GM12878 (cell line): ENCODE results near the gene NOTCH1. TPM values are rescaled to one million over a fixed set of nuclear protein-coding genes. Genes with fewer than 3 reads are reported as not detected.

Experiments used
- ATAC-seq: fragments of 200-7000 bp; cut with Tn5 transposase; 3 replicates; pipeline ENCODE4 v1.9.1; 2020; ENCODE audit warnings: mild to moderate bottlenecking, moderate library complexity
- BruUV-seq: library from RNA; stranded (reverse); fragments of 400-500 nt; replicated peaks from 2 replicates; lab custom pipeline; 2021; lab: Mats Ljungman, UMichigan
- CTCF ChIA-PET: fragments of 300-600 bp; sonication (Branson Sonifier 250); formaldehyde crosslinking; extraction: SDS; loops from one replicate; lab custom pipeline; 2021; ENCODE audit warnings: inconsistent platforms; lab: Yijun Ruan, JAX
- POLR2A ChIA-PET: fragments of 350-600 bp; formaldehyde crosslinking; extraction: SDS; loops from one replicate; lab custom pipeline; 2021; ENCODE audit warnings: inconsistent platforms; lab: Charles Lee
- RAD21 ChIA-PET: fragments of 300-600 bp; sonication (Branson Sonifier 250); formaldehyde crosslinking; loops from one replicate; lab custom pipeline; 2023; ENCODE audit warnings: antibody characterized with exemption; ENCODE audit not compliant: unreplicated experiment; lab: Charles Lee
- SMC1A ChIA-PET: fragments of 300-600 bp; sonication (Branson Sonifier 250); formaldehyde crosslinking; loops from one replicate; lab custom pipeline; 2023; ENCODE audit not compliant: unreplicated experiment, uncharacterized antibody; lab: Charles Lee
- DNase-seq: peaks from one replicate; pipeline ENCODE4 v3.0.0-alpha.2; 2011; ENCODE audit warnings: low read depth, low spot score
- FAIRE-seq: peaks from 3 replicates; lab custom pipeline; 2011; peaks lifted over from hg19 to GRCh38; lab: Jason Lieb, UNC
- H2AFZ ChIP-seq: 2 replicates; pipeline ENCODE4 v1.6.0; 2011; ENCODE audit warnings: low read depth, low read length, control low read depth; ENCODE audit not compliant: control insufficient read depth
- H3K27ac ChIP-seq: 2 replicates; pipeline ENCODE4 v1.5.1; 2011; ENCODE audit warnings: control low read depth; ENCODE audit not compliant: control insufficient read depth, insufficient read depth
- H3K27me3 ChIP-seq, 2 experiments: replicated peaks in 1 of 2; 2 replicates each; pipeline versions ENCODE4 v1.6.0 to v1.6.1; 2011; ENCODE audit warnings: low read length in 1 of 2; ENCODE audit not compliant: control insufficient read depth in 2 of 2, insufficient read depth in 2 of 2
- H3K36me3 ChIP-seq, 2 experiments: 2 replicates each; pipeline ENCODE4 v1.5.1; 2011; ENCODE audit warnings: low read length in 1 of 2; ENCODE audit not compliant: control insufficient read depth in 2 of 2, insufficient read depth in 2 of 2
- H3K4me1 ChIP-seq: 2 replicates; pipeline ENCODE4 v1.6.1; 2011; ENCODE audit warnings: mild to moderate bottlenecking, low read length, moderate library complexity, mixed read lengths; ENCODE audit not compliant: control insufficient read depth, insufficient read depth
- H3K4me2 ChIP-seq: 2 replicates; pipeline ENCODE4 v1.6.0; 2011; ENCODE audit warnings: control low read depth; ENCODE audit not compliant: control insufficient read depth, insufficient read depth
- H3K4me3 ChIP-seq: fragments of 200-600 bp; sonication (generic); 2 replicates; pipeline ENCODE4 v1.5.1; 2016
- H3K79me2 ChIP-seq: 2 replicates; pipeline ENCODE4 v1.6.0; 2011; ENCODE audit warnings: low read length; ENCODE audit not compliant: control insufficient read depth, insufficient read depth
- H3K9ac ChIP-seq: 2 replicates; pipeline ENCODE4 v1.8.0; 2011; ENCODE audit warnings: low read length, control low read depth, mixed read lengths; ENCODE audit not compliant: control insufficient read depth, insufficient read depth
- H3K9me3 ChIP-seq: replicated peaks from 3 replicates; pipeline ENCODE4 v1.5.1; 2011; ENCODE audit warnings: mild to moderate bottlenecking, low read length; ENCODE audit not compliant: control insufficient read depth, insufficient read depth
- H4K20me1 ChIP-seq: 2 replicates; pipeline ENCODE4 v1.6.0; 2011; ENCODE audit not compliant: control insufficient read depth, insufficient read depth
- CREB1 ChIP-seq: IDR thresholded peaks from 2 replicates; pipeline ENCODE4 v1.6.1; 2012; ENCODE audit warnings: low read depth, mild to moderate bottlenecking, inconsistent platforms
- LARP7 ChIP-seq: fragments of 450-650 bp; IDR thresholded peaks from 2 replicates; pipeline ENCODE4 v1.6.1; 2017; ENCODE audit warnings: mild to moderate bottlenecking
- MAX ChIP-seq: IDR thresholded peaks from 2 replicates; pipeline ENCODE4 v1.6.1; 2012; ENCODE audit warnings: low read depth, low read length, improper control_type of control experiment
- ZNF687 ChIP-seq: fragments of 450-650 bp; IDR thresholded peaks from 2 replicates; pipeline ENCODE4 v1.6.1; 2017; ENCODE audit warnings: mild to moderate bottlenecking, moderate library complexity
- WGBS: methylation state at CpG from one replicate; pipeline ENCODE4 v1.1.6; 2016; ENCODE audit warnings: low lambda C conversion rate; ENCODE audit not compliant: insufficient replicate concordance, insufficient coverage; ENCODE audit errors: missing lambda C conversion rate; 5-methylcytosine and 5-hydroxymethylcytosine counted together
- in situ Hi-C: fragments of 300-500 bp; cut with MboI; formaldehyde crosslinking; loops from 9 replicates; pipeline ENCODE4 v1.14.3; 2018; ENCODE audit warnings: mixed read lengths
- intact Hi-C: fragments of 100-400 bp; cut with micrococcal nuclease; formaldehyde crosslinking; loops from one replicate; pipeline ENCODE4 v1.14.2; 2022; ENCODE audit not compliant: unreplicated experiment
- polyA plus RNA-seq, 11 experiments: library from polyadenylated mRNA; depleted of rRNA in 4 of 11; unstranded in 6 of 11; stranded (reverse) in 5 of 11; fragments of >200 nt; fragmentation: Nextera tagmentation in 4 of 11; fragmentation: Illumina TruSeq in 1 of 11; extraction: Ambion mirVana in 4 of 11; extraction: Trizol in 1 of 11; gene quantifications; 1 replicate in 1 of 11; 2 replicates in 10 of 11; pipeline versions ENCODE4 v1.2.1 to v1.2.3, GENCODE V29; 2011 to 2016; ENCODE audit warnings: inconsistent platforms in 2 of 11, missing spikeins in 2 of 11, low read depth in 1 of 11
- total RNA-seq, 4 experiments: library from RNA; depleted of rRNA in 3 of 4; stranded (reverse); fragments of >200 nt in 3 of 4; fragmentation: Illumina TruSeq in 1 of 4; extraction: Trizol in 1 of 4; gene quantifications; 2 replicates each; pipeline versions ENCODE4 v1.2.1 to v1.2.3, GENCODE V29; 2013 to 2021
- TF ChIP-seq, protein P1 (sequence below): IDR thresholded peaks from 2 replicates; pipeline ENCODE4 v1.6.1; 2012; ENCODE audit warnings: low read depth, low read length, improper control_type of control experiment

The NOTCH1 gene
- total and polyA plus RNA-seq, 10 of the 15 experiments (the other 5 are each of a cell fraction or from before 2014, with no cell fraction given), result 0.02 to 40.0 (median 3.7) TPM

DNA sequence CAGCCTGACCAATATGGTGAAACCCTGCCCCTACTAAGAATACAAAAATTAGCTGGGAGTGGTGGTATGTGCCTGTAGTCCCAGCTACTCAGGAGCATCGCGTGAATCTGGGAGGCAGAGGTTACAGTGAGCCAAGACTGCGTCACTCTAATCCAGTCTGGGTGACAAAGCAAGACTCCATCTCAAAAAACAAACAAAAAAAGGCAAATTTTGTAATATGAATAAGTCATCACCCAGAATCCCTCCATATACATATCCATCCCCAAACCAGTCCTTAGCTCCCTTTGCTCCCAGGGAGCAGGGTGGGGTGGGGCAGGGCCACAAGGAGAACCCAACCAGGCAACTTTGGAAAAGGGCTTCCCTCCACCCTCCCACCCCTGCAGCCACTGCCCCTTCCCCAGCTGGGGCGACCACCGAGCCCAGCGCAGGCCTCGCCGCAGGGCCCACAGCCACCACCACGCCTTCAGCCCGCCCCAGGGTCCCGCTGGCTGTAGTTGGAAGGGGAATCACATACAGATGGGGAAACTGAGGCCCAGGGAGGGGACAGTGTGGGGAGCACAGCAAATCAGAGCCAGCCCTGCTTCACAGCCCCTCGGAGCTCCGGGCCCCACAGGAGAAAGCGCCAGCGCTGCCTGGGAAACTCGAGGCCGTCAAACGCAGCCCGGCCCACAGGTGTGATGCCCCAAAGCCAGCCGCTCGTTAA lies 7.8 kb downstream of the NOTCH1 start:
- Histone ChIP-seq H3K9ac (no peak overlapping the region), H3K36me3 (peaks cover 0 to 17% of the 10 kb centered on the region in 2 experiments; a peak in 2 of 4 replicates), H3K4me2 (peak overlapping the region; percentile 85), H3K27ac (peak overlapping the region; percentile 64), H3K9me3 (no peaks in the 10 kb centered on the region), H4K20me1 (peaks cover 7% of the 10 kb centered on the region; the same call in 1 of the 2 replicates), H3K27me3 (no peaks in the 10 kb centered on the region), H3K4me3 (peak overlapping the region; percentile 13), H3K4me1 (peaks cover 54% of the 10 kb centered on the region)
- ChIA-PET CTCF (interaction anchor here (0.8 to 3.6 kb wide), 8 partner anchors 11 to 91 kb away, joined by 3 to 27 read pairs (median 11); no protein-coding TSS in a partner anchor), POLR2A (interaction anchor here (0.5 to 3.0 kb wide), 6 partner anchors 11 to 88 kb away, joined by 3 to 22 read pairs (median 8); no protein-coding TSS in a partner anchor), SMC1A (interaction anchor here (0.8 to 3.5 kb wide), 6 partner anchors 8 to 92 kb away, joined by 3 to 24 read pairs (median 5); no protein-coding TSS in a partner anchor)
- BruUV-seq, result no TSS peak
- intact Hi-C loops, result no loop called here
- in situ Hi-C loops, result no loop called here
- WGBS, result 59% methylated on average over 19 of the region's 21 CpGs
- DNase-seq (no peak), FAIRE-seq (no peak), ATAC-seq (no peak)
- TF ChIP-seq, protein P1, sequence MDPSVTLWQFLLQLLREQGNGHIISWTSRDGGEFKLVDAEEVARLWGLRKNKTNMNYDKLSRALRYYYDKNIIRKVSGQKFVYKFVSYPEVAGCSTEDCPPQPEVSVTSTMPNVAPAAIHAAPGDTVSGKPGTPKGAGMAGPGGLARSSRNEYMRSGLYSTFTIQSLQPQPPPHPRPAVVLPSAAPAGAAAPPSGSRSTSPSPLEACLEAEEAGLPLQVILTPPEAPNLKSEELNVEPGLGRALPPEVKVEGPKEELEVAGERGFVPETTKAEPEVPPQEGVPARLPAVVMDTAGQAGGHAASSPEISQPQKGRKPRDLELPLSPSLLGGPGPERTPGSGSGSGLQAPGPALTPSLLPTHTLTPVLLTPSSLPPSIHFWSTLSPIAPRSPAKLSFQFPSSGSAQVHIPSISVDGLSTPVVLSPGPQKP, result no peak
- TF ChIP-seq MAX, result no peak
- no peak for TF ChIP-seq ZNF687
- no peak for TF ChIP-seq CREB1
- no peak for TF ChIP-seq LARP7
- TF ChIP-seq, all 136 proteins: peak for 0
- RAD21 ChIA-PET, result interaction anchor here (1.0 to 3.0 kb wide), 7 partner anchors 14 to 190 kb away, joined by 3 to 24 read pairs (median 6); no protein-coding TSS in a partner anchor
- Histone ChIP-seq H2AFZ (no peak overlapping the region), H3K79me2 (peaks cover 36% of the 10 kb centered on the region)
